ENCODE measurements around the gene ACAP3. TPM values are rescaled to one million over a fixed set of nuclear protein-coding genes. Genes with fewer than 3 reads are reported as not detected.

ACAP3 gene
- total and polyA plus RNA-seq, 4 donors: 18.7 to 62.8 (median 37.8) TPM

GRCh38 chr1:1278620-1279019 lies 29.1 kb downstream of the ACAP3 start:
- WGBS, 2 donors: 93 to 98% methylated on average over 13 of the region's 13 CpGs
- ATAC-seq (ENCODE audit: insufficient read depth, low FRiP score): no peak
- no peak for TF ChIP-seq CTCF (IDR thresholded peaks at IDR 0.05; ENCODE audit: control extremely low read depth, extremely low read depth)
- DNase-seq: no peak
- Histone ChIP-seq H3K9ac (ENCODE audit: insufficient read depth in 1 of 2, low read length in 2 of 2) (no peak overlapping the region), H3K36me3 (ENCODE audit: control insufficient read depth in 4 of 4, insufficient read depth in 4 of 4, low read length in 4 of 4) (no peaks in the 10 kb centered on the region), H3K4me3 (no peak overlapping the region), H3K27ac (ENCODE audit: low read depth in 1 of 2, low read length in 1 of 2) (no peak overlapping the region), H3K4me1 (ENCODE audit: control insufficient read depth in 5 of 5, insufficient read depth in 5 of 5, low read length in 5 of 5) (peaks cover 0 to 7% (median 0%) of the 10 kb centered on the region in 5 donors), H3K27me3 (ENCODE audit: control insufficient read depth in 3 of 3, insufficient read depth in 3 of 3, low read length in 2 of 3) (no peaks in the 10 kb centered on the region), H3K9me3 (ENCODE audit: control insufficient read depth in 4 of 4, insufficient read depth in 3 of 4, low read length in 3 of 4) (peaks cover 0 to 2% (median 0%) of the 10 kb centered on the region in 4 donors)

GRCh38 chr1:1275836-1276235 lies 31.9 kb downstream of the ACAP3 start:
- H3K4me3 ChIP-seq: no peak overlapping the region
- no peak for ATAC-seq (ENCODE audit: insufficient read depth, low FRiP score)
- no peak overlapping the region for H3K27ac ChIP-seq (ENCODE audit: low read depth in 1 of 2, low read length in 1 of 2)
- H3K9me3 ChIP-seq (ENCODE audit: control insufficient read depth in 4 of 4, insufficient read depth in 3 of 4, low read length in 3 of 4): no peaks in the 10 kb centered on the region
- no peak overlapping the region for H3K9ac ChIP-seq (ENCODE audit: insufficient read depth in 1 of 2, low read length in 2 of 2)
- no peaks in the 10 kb centered on the region for H3K27me3 ChIP-seq (ENCODE audit: control insufficient read depth in 3 of 3, insufficient read depth in 3 of 3, low read length in 2 of 3)
- TF ChIP-seq CTCF (IDR thresholded peaks at IDR 0.05; ENCODE audit: control extremely low read depth, extremely low read depth): no peak
- H3K4me1 ChIP-seq (ENCODE audit: control insufficient read depth in 5 of 5, insufficient read depth in 5 of 5, low read length in 5 of 5): peaks cover 8 to 26% (median 17%) of the 10 kb centered on the region in 5 donors
- peaks cover 0 to 5% (median under 1%) of the 10 kb centered on the region in 4 donors for H3K36me3 ChIP-seq (ENCODE audit: control insufficient read depth in 4 of 4, insufficient read depth in 4 of 4, low read length in 4 of 4)
- WGBS, 2 donors: 79 to 87% methylated on average over 9 of the region's 9 CpGs
- DNase-seq: no peak

GRCh38 chr1:1274931-1275431 lies 32.7 kb downstream of the ACAP3 start:
- no peak for TF ChIP-seq CTCF (IDR thresholded peaks at IDR 0.05; ENCODE audit: control extremely low read depth, extremely low read depth)
- Histone ChIP-seq H3K27me3 (ENCODE audit: control insufficient read depth in 3 of 3, insufficient read depth in 3 of 3, low read length in 2 of 3) (no peaks in the 10 kb centered on the region), H3K9ac (ENCODE audit: insufficient read depth in 1 of 2, low read length in 2 of 2) (no peak overlapping the region), H3K4me1 (ENCODE audit: control insufficient read depth in 5 of 5, insufficient read depth in 5 of 5, low read length in 5 of 5) (peaks cover 11 to 31% (median 17%) of the 10 kb centered on the region in 5 donors), H3K9me3 (ENCODE audit: control insufficient read depth in 4 of 4, insufficient read depth in 3 of 4, low read length in 3 of 4) (no peaks in the 10 kb centered on the region), H3K27ac (ENCODE audit: low read depth in 1 of 2, low read length in 1 of 2) (no peak overlapping the region), H3K36me3 (ENCODE audit: control insufficient read depth in 4 of 4, insufficient read depth in 4 of 4, low read length in 4 of 4) (peaks cover 0 to 5% (median under 1%) of the 10 kb centered on the region in 4 donors), H3K4me3 (no peak overlapping the region)
- 94 to 97% methylated on average over 14 to 15 of the region's 15 CpGs for WGBS, 2 donors
- DNase-seq (no peak), ATAC-seq (ENCODE audit: insufficient read depth, low FRiP score) (no peak)

Data from lung (tissue), 12 donors.